Cardiac atrium fibroblast (primary cell): ENCODE measurements around the gene MOGAT3. TPM values are rescaled to one million over a fixed set of nuclear protein-coding genes. Genes with fewer than 3 reads are reported as not detected.

ENCODE experiments used
- total RNA-seq: library from RNA; depleted of rRNA; stranded (reverse); fragments of >200 nt; gene quantifications from 2 replicates; pipeline ENCODE4 v1.2.3, GENCODE V29; 2015

The MOGAT3 gene
- total RNA-seq, result not detected in 2 replicates

GRCh38 chr7:101200862-101201599, at the start of gene MOGAT3:
Gene MOGAT3, minus strand, starts transcription at chr7:101201036. Its CDS starts 182 bp downstream, at chr7:101200854.

GRCh38 chr7:101244375-101245146, 43.7 kb upstream of the MOGAT3 start, which contains the start of gene FIS1:
Gene FIS1, minus strand, starts transcription at chr7:101245081. Its CDS starts 77 bp downstream, at chr7:101245004.

GRCh38 chr7:101237206-101238067, 36.6 kb upstream of the MOGAT3 start, which contains the start of gene CLDN15:
Gene CLDN15, minus strand, starts transcription at chr7:101237802. Its CDS starts 221 bp downstream, at chr7:101237581.

GRCh38 chr7:101217388-101218235, 16.8 kb upstream of the MOGAT3 start, which contains the start of the genes PLOD3 and ZNHIT1:
Gene PLOD3, minus strand, starts transcription at chr7:101217581. Its CDS starts 307 bp downstream, at chr7:101217274.
Gene ZNHIT1, plus strand, starts transcription at chr7:101218165. Its CDS starts 31 bp downstream, at chr7:101218196.

GRCh38 chr7:101180130-101180755, 20.6 kb downstream of the MOGAT3 start, which contains the start of gene NAT16:
Gene NAT16, minus strand, starts transcription at chr7:101180293. Its CDS starts 5,486 bp downstream, at chr7:101174807.

GRCh38 chr7:101165075-101165957, 35.5 kb downstream of the MOGAT3 start, which contains the start of gene VGF:
Gene VGF, minus strand, starts transcription at chr7:101165569. Its CDS starts 726 bp downstream, at chr7:101164843.

GRCh38 chr7:101153969-101154692, 46.7 kb downstream of the MOGAT3 start, which contains the start of gene AP1S1:
Gene AP1S1, plus strand, starts transcription at chr7:101154476. Its CDS starts 39 bp downstream, at chr7:101154515.

Other genes with a start within 250 kb of the MOGAT3 start
- gene MUC12, start 231.5 kb downstream of the MOGAT3 start, total RNA-seq, result 5.7 TPM in 1 of 2 replicates, not detected in the other
- gene MUC17, start 181.0 kb downstream of the MOGAT3 start, total RNA-seq, result not detected in 2 replicates
- 10.8 and 14.7 TPM in 2 replicates for gene TRIM56, start 115.6 kb downstream of the MOGAT3 start, total RNA-seq
- 2,658 and 2,684 TPM in 2 replicates for gene SERPINE1, start 73.9 kb downstream of the MOGAT3 start, total RNA-seq
- 128 and 158 TPM in 2 replicates for gene AP1S1, start 46.6 kb downstream of the MOGAT3 start, total RNA-seq
- 0.18 and 0.65 TPM in 2 replicates for gene VGF, start 35.5 kb downstream of the MOGAT3 start, total RNA-seq
- not detected in 2 replicates for gene NAT16, start 20.7 kb downstream of the MOGAT3 start, total RNA-seq
- gene PLOD3, start 16.5 kb upstream of the MOGAT3 start, total RNA-seq, result 107 and 134 TPM in 2 replicates
- gene ZNHIT1, start 17.1 kb upstream of the MOGAT3 start, total RNA-seq, result 135 and 156 TPM in 2 replicates
- 4.7 and 7.0 TPM in 2 replicates for gene CLDN15, start 36.8 kb upstream of the MOGAT3 start, total RNA-seq
- 214 and 222 TPM in 2 replicates for gene FIS1, start 44.0 kb upstream of the MOGAT3 start, total RNA-seq
- 22.7 and 22.9 TPM in 2 replicates for gene IFT22, start 120.8 kb upstream of the MOGAT3 start, total RNA-seq
- gene COL26A1, start 161.8 kb upstream of the MOGAT3 start, total RNA-seq, result not detected in 2 replicates